Parathyroid adenoma (tissue), 2 donors: ENCODE measurements around the gene FBXO4.

Experiments used
- H2AFZ ChIP-seq: fragments of 300-600 bp; sonication (generic); one replicate; pipeline ENCODE4 v1.7.0; 2017; ENCODE audit warnings: antibody characterized with exemption, mild to moderate bottlenecking
- H3K27ac ChIP-seq: fragments of 300-600 bp; sonication (generic); one replicate; pipeline ENCODE4 v1.7.0; 2017
- H3K27me3 ChIP-seq: fragments of 300-600 bp; sonication (generic); one replicate; pipeline ENCODE4 v1.7.0; 2017; ENCODE audit warnings: low read length; ENCODE audit not compliant: control insufficient read depth, insufficient read depth
- H3K36me3 ChIP-seq: fragments of 300-600 bp; sonication (generic); one replicate; pipeline ENCODE4 v1.7.0; 2017; ENCODE audit warnings: low read length; ENCODE audit not compliant: control insufficient read depth, insufficient read depth
- H3K4me1 ChIP-seq: fragments of 300-600 bp; sonication (generic); one replicate; pipeline ENCODE4 v1.7.0; 2017; ENCODE audit warnings: control low read depth
- H3K4me2 ChIP-seq: fragments of 300-600 bp; sonication (generic); one replicate; pipeline ENCODE4 v1.7.0; 2017; ENCODE audit warnings: low read length
- H3K4me3 ChIP-seq: fragments of 300-600 bp; sonication (generic); one replicate; pipeline ENCODE4 v1.7.0; 2017; ENCODE audit warnings: low read depth, low read length
- H3K79me2 ChIP-seq: fragments of 300-600 bp; sonication (generic); one replicate; pipeline ENCODE4 v1.7.0; 2017; ENCODE audit warnings: control low read depth
- H3K9ac ChIP-seq: fragments of 300-600 bp; sonication (generic); one replicate; pipeline ENCODE4 v1.7.0; 2017; ENCODE audit warnings: mild to moderate bottlenecking
- H3K9me3 ChIP-seq: fragments of 300-600 bp; sonication (generic); one replicate; pipeline ENCODE4 v1.7.0; 2017; ENCODE audit warnings: low read length; ENCODE audit not compliant: control insufficient read depth
- TF ChIP-seq, protein P1 (sequence below): fragments of 300-600 bp; sonication (generic); IDR thresholded peaks from one replicate; pipeline ENCODE4 v1.7.0; 2017; ENCODE audit warnings: antibody characterized with exemption, mild to moderate bottlenecking
- donor health status: primary hyperparathyroidism.

FBXO4 gene

DNA sequence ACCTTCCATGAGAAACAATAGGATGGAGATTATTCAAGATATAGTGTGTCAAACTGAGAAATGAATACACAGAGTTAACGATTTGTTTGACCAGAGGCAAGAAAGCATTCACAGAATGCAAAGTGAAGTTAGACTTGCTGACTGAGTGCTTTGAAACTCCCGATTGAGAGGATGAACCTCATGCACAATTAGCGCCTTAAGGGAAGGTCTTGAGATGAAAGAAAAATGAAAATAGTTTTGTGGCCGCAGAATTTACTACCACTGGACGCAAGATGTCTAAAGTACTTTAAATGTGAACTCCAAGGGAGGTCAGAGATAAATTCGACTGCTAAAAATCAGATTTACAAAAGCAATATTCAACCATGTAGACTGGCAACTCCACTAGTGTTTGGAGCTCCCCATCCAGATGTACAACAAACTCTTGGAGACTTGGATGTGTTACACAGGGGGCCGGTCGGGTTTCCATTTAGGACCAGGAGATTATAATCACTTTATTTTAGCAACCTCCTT lies 21.6 kb upstream of the FBXO4 start:
- Histone ChIP-seq H3K4me1 (peaks cover 7% of the 10 kb centered on the region), H2AFZ (peak overlapping the region; percentile 80), H3K36me3 (no peaks in the 10 kb centered on the region), H3K79me2 (peaks cover 10% of the 10 kb centered on the region), H3K9me3 (no peaks in the 10 kb centered on the region), H3K27ac (peak overlapping the region; percentile 75), H3K27me3 (no peaks in the 10 kb centered on the region), H3K4me2 (peak overlapping the region; percentile 81), H3K4me3 (peak overlapping the region; percentile 97), H3K9ac (no peak overlapping the region)
- TF ChIP-seq, protein P1, sequence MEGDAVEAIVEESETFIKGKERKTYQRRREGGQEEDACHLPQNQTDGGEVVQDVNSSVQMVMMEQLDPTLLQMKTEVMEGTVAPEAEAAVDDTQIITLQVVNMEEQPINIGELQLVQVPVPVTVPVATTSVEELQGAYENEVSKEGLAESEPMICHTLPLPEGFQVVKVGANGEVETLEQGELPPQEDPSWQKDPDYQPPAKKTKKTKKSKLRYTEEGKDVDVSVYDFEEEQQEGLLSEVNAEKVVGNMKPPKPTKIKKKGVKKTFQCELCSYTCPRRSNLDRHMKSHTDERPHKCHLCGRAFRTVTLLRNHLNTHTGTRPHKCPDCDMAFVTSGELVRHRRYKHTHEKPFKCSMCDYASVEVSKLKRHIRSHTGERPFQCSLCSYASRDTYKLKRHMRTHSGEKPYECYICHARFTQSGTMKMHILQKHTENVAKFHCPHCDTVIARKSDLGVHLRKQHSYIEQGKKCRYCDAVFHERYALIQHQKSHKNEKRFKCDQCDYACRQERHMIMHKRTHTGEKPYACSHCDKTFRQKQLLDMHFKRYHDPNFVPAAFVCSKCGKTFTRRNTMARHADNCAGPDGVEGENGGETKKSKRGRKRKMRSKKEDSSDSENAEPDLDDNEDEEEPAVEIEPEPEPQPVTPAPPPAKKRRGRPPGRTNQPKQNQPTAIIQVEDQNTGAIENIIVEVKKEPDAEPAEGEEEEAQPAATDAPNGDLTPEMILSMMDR = no peak

DNA sequence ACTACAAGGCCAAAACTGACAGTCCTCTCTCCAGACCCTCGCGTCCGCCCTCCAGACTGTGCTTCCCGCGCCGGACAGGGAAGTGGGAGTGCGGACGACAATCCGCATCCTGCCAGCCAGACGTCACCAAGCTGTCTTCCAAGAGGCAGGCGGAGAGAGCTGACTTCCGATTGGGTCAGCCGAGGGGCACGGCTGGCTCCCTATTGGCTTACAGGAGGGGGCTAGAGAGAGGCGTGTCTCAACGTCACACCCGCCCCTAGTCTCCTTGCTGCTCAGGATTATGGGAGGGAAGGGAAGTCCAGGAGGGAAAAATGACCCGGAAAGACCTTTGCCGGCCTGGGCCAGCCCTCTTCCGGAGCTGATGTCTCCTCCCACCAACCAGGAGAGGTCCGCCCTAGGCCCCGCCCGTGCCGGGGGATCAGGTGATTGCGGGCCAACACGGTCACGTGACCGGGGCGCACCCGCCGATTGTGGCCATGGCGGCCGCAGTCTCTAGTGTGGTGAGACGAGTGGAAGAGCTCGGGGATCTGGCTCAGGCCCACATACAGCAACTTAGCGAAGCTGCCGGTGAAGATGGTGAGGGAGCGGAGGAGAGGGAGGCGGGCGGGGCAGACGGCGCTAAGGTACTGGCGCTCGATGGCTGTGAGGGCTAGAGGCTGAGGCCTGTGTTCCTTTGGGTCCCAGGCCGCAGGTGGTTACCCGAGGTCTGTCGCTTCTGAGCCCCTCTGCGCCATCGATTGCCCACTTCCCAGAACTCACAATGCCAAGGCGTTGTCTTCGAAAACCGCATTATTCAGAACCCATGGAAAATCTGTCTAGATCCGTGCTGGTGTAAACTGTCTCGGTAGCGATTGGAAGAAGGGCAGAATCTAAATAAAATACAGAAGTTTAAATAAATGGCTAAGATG lies 20.9 kb upstream of the FBXO4 start, which contains the start of gene RIMOC1:
RIMOC1 (plus strand) TSS at position 453 of the 908 bp plus-strand sequence; CDS start at position 477, 24 bp downstream.
- TF ChIP-seq, protein P1 = no peak
- Histone ChIP-seq H3K27me3 (no peaks in the 10 kb centered on the region), H3K4me2 (peak within 1 kb of the TSS; percentile 81), H3K9ac (peak within 1 kb of the TSS; percentile 74), H3K79me2 (peaks cover 10% of the 10 kb centered on the region), H3K9me3 (no peaks in the 10 kb centered on the region), H2AFZ (peak within 1 kb of the TSS; percentile 91), H3K36me3 (no peaks in the 10 kb centered on the region), H3K4me1 (peaks cover 7% of the 10 kb centered on the region), H3K27ac (peak within 1 kb of the TSS; percentile 75), H3K4me3 (peak within 1 kb of the TSS; percentile 97)

GRCh38 chr5:41906151-41906550 lies 18.9 kb upstream of the FBXO4 start:
- no peak overlapping the region for H2AFZ ChIP-seq
- no peak overlapping the region for H3K4me2 ChIP-seq
- TF ChIP-seq, protein P1 = no peak
- H3K27ac ChIP-seq = no peak overlapping the region
- peaks cover 12% of the 10 kb centered on the region for H3K79me2 ChIP-seq
- H3K4me3 ChIP-seq = no peak overlapping the region
- no peaks in the 10 kb centered on the region for H3K9me3 ChIP-seq
- H3K4me1 ChIP-seq = peaks cover 7% of the 10 kb centered on the region
- no peak overlapping the region for H3K9ac ChIP-seq
- H3K36me3 ChIP-seq = no peaks in the 10 kb centered on the region
- H3K27me3 ChIP-seq = no peaks in the 10 kb centered on the region

DNA sequence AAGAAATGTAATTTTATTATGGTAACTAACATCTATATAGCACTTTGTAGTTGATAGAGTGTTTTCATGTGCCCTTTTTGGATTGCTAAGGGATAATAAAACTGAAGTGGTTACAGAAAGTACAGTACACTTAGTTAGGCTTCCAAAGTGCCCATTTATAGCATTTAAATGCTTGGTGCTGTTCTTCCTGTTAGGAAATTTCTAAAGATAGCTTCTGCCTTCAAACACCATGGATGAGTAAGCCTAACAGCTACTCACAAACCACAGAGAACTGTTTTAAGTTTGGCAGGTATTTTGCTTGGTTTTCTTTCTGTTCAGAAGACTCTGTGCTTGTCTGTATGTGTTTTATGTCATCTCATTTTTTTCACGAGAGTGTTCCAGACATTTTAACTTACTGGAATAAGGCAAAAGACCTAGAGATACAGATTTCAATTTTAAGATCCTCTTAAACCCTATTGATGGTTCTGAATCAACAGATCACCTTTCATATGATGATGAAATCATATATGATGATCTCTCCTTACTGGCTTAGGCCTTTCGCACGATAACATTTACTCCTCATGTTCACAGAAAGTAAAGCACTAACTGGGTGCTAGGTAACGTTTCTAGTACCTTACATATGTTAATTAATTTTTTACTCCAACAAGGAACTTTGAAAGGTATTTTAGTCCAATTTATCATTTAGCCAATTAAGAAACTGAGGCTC lies 16.6 kb upstream of the FBXO4 start:
- TF ChIP-seq, protein P1 = no peak
- H3K4me1 ChIP-seq = peaks cover 7% of the 10 kb centered on the region
- H3K27me3 ChIP-seq = no peaks in the 10 kb centered on the region
- H3K27ac ChIP-seq = no peak overlapping the region
- no peak overlapping the region for H3K4me3 ChIP-seq
- H3K4me2 ChIP-seq = no peak overlapping the region
- no peak overlapping the region for H3K9ac ChIP-seq
- H3K9me3 ChIP-seq = no peaks in the 10 kb centered on the region
- H3K36me3 ChIP-seq = no peaks in the 10 kb centered on the region
- no peak overlapping the region for H2AFZ ChIP-seq
- H3K79me2 ChIP-seq = peaks cover 12% of the 10 kb centered on the region
